Tibial artery (tissue), 4 donors: Measurements from ENCODE around the gene CARMIL1.

Source experiments
- DNase-seq, 2 donors: peaks; one replicate each; pipeline ENCODE4 v3.0.0-alpha.2; 2019
- H3K27ac ChIP-seq, 2 donors: fragments of 200-600 bp; sonication (generic) in 1 of 2; 1 replicate in 1 of 2; 2 replicates in 1 of 2; pipeline ENCODE4 v1.5.1; 2018 to 2019; ENCODE audit warnings: mild to moderate bottlenecking in 1 of 2
- H3K27me3 ChIP-seq, 2 donors: fragments of 200-600 bp; sonication (generic) in 1 of 2; one replicate each; pipeline versions ENCODE4 v1.5.1 to v1.6.0; 2016 to 2019
- H3K36me3 ChIP-seq, 3 donors: fragments of 200-600 bp; sonication (generic) in 2 of 3; one replicate each; pipeline ENCODE4 v1.5.1; 2016 to 2019; ENCODE audit warnings: mild to moderate bottlenecking in 2 of 3
- H3K4me1 ChIP-seq, 4 donors: fragments of 200-600 bp; sonication (generic) in 2 of 4; 1 replicate in 3 of 4; 2 replicates in 1 of 4; pipeline ENCODE4 v1.5.1; 2016 to 2019
- H3K4me3 ChIP-seq, 2 donors: fragments of 200-600 bp; sonication (generic) in 1 of 2; 1 replicate in 1 of 2; 2 replicates in 1 of 2; pipeline ENCODE4 v1.5.1; 2018 to 2019; ENCODE audit warnings: mild to moderate bottlenecking in 2 of 2
- H3K9me3 ChIP-seq, 3 donors: fragments of 200-600 bp; sonication (generic) in 1 of 3; one replicate each; pipeline ENCODE4 v1.5.1; 2016 to 2019
- CTCF ChIP-seq, 2 experiments: fragments of 200-600 bp in 1 of 2; fragments of 450-650 bp in 1 of 2; IDR thresholded peaks; one replicate each; pipeline ENCODE4 v1.5.1; 2017 to 2019; ENCODE audit warnings: antibody characterized with exemption in 2 of 2, mild to moderate bottlenecking in 1 of 2, moderate library complexity in 1 of 2
- intact Hi-C: fragments of 100-400 bp; cut with DNase I; formaldehyde crosslinking; loops from one replicate; pipeline ENCODE4 v1.15.0; 2023; ENCODE audit warnings: low total_unique reads

Gene CARMIL1

GRCh38 chr6:25453288-25453687 lies 174.1 kb downstream of the CARMIL1 start:
- DNase-seq: no peak
- Histone ChIP-seq H3K36me3 (peaks cover 0 to 6% (median 0%) of the 10 kb centered on the region in 3 donors), H3K4me1 (peaks cover 0 to 24% (median 0%) of the 10 kb centered on the region in 4 donors), H3K27me3 (no peaks in the 10 kb centered on the region), H3K27ac (no peak overlapping the region), H3K4me3 (no peak overlapping the region), H3K9me3 (no peaks in the 10 kb centered on the region)
- intact Hi-C loops: no loop called here
- no peak for TF ChIP-seq CTCF (IDR thresholded peaks at IDR 0.05)

DNA sequence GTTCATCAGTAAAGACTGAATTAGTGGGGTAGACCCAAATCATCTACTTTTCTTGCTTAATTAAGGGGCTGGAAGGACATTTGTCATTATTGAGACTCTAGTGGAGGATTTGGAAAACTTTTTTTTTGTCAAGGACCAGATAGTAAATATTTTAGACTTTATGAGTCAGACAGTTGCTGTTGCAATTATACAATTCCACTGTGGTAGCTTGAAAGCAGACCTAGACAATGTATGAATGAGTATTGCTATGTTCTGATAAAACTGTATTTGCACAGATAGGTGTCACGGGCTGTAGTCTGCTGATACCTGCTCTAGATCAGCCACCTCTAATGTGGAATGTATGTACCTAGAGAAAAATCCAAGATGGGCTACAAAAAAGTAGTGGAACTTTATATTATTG lies 175.0 kb downstream of the CARMIL1 start:
- no peak for DNase-seq
- TF ChIP-seq CTCF (IDR thresholded peaks at IDR 0.05): no peak
- H3K4me3 ChIP-seq: no peak overlapping the region
- H3K27me3 ChIP-seq: no peaks in the 10 kb centered on the region
- no peak overlapping the region for H3K27ac ChIP-seq
- peaks cover 0 to 24% (median 0%) of the 10 kb centered on the region in 4 donors for H3K4me1 ChIP-seq
- peaks cover 0 to 6% (median 0%) of the 10 kb centered on the region in 3 donors for H3K36me3 ChIP-seq
- intact Hi-C loops: no loop called here
- H3K9me3 ChIP-seq: no peaks in the 10 kb centered on the region

- Histone ChIP-seq H3K27me3 (no peaks in the 10 kb centered on the region), H3K4me3 (no peak overlapping the region), H3K9me3 (no peaks in the 10 kb centered on the region), H3K4me1 (peaks cover 0 to 24% (median 0%) of the 10 kb centered on the region in 4 donors), H3K36me3 (no peaks in the 10 kb centered on the region), H3K27ac (no peak overlapping the region)
- DNase-seq: no peak
- TF ChIP-seq CTCF (IDR thresholded peaks at IDR 0.05): no peak
- intact Hi-C loops: no loop called here
Observed at GRCh38 chr6:25456249-25457040, 177.3 kb downstream of the CARMIL1 start.

DNA sequence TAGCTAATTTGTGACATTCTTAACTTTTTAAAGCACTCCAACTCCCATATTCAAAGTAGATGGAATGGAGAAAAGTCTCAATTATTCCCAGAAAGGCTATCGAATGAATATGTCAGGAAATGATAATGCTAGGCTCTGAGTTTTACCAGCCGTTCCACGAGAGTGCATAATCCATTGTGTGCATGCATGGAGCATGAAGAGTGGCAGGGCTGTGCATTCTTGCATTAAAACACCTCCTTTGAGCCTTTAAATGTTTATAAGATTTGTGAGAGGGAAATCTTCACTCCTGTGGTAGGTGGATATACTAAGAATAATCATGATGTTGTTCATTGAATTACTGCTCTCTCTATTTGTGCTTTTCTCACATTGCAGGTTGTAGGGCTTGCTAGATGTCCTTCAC lies 178.3 kb downstream of the CARMIL1 start:
- intact Hi-C loops: no loop called here
- H3K27me3 ChIP-seq: no peaks in the 10 kb centered on the region
- DNase-seq: no peak

DNA sequence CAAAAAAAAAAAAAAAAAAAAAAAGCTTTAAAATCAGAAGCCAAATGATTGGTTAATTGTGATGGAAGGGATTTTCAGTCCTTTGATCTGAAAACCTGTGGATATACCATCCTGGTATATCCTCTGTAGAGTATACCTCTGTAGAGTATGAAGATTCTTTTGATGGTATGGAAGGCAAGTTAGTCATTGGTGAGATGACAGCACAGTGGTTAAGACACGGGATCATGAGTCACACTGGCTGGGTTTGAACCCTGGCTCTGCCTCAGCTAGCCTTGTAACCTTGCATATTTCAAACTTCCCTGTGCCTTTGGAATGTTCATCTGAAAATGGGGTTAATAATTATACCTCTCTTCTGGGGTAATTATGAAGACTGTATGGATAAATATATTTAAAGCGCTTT lies 179.3 kb downstream of the CARMIL1 start:
- Histone ChIP-seq H3K9me3 (no peaks in the 10 kb centered on the region), H3K4me1 (peaks cover 0 to 24% (median 0%) of the 10 kb centered on the region in 4 donors), H3K4me3 (no peak overlapping the region), H3K36me3 (no peaks in the 10 kb centered on the region), H3K27me3 (no peaks in the 10 kb centered on the region), H3K27ac (no peak overlapping the region)
- intact Hi-C loops: no loop called here
- no peak for DNase-seq
- no peak for TF ChIP-seq CTCF (IDR thresholded peaks at IDR 0.05)

More for the DNA sequence above, 178.3 kb downstream of the CARMIL1 start:
- H3K4me3 ChIP-seq: no peak overlapping the region
- no peaks in the 10 kb centered on the region for H3K9me3 ChIP-seq
- no peaks in the 10 kb centered on the region for H3K36me3 ChIP-seq
- H3K27ac ChIP-seq: no peak overlapping the region
- TF ChIP-seq CTCF (IDR thresholded peaks at IDR 0.05): no peak
- peaks cover 0 to 24% (median 0%) of the 10 kb centered on the region in 4 donors for H3K4me1 ChIP-seq
